ENCODE results near the gene SNAPC3. TPM values are rescaled to one million over a fixed set of nuclear protein-coding genes. Genes with fewer than 3 reads are reported as not detected.
"Not testable (repeated sequence)": the region's sequence is repeated elsewhere in the genome, so short reads cannot be mapped to it uniquely, and the experiment has no call there.

Gene SNAPC3
- total RNA-seq, 1 donor from 2014 or later: 30.6 TPM

DNA sequence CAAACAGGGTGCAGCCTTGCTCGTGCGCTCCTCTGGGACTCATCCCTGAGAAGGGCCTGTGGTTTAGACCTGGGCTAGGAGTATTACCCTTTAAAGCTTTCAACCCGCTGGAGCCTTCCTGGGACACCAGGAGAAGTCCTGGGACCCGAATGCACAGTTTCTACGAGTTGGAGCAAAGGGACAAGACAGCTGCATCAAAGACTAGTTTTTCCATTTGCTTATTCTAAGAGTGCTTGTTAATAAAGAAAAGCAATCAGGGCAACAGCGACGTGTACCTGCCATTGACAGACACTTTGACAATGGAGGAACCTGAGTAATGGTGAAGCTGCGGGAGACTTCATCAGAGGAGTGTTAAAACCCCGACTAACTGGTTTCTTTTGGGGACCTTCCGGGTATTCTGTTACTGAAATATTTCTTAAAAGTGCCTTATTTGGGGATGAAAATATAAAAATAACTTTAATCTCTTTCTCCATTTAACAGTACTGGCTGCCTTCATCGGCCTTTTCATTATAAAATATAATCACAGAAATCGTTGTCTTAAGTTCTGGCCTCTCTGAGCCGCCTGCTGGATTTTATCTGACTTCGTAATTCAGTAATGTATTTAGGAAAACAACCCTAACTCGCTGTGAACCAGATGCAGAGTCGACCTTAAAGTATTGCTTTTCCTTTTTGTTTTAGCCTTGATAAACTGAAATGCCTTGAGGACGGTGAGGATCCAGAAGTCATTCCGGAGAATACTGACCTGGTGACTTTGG, 732 bp downstream of the SNAPC3 start:
- DNase-seq (ENCODE audit: low read depth in 2 of 2): peak; percentile 35 to 51

DNA sequence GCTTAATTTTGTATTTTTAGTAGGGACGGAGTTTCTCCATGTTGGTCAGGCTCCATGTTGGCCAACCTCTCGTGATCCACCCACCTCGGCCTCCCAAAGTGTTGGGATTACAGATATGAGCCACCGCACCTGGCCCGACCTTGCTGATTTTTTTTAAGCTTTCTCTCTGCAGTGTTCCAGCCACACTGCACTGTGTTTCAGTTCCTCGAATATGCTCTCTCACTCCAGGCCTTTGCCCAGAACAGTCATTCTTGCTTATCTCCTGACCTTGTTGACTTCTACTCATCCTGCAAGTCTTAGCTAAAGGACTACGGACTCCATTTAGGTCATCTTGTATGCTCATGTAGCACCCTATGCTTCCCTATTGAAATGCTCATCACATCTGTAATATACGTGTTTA, 3.3 kb downstream of the SNAPC3 start:
- no peak for DNase-seq (ENCODE audit: low read depth in 2 of 2)

DNA sequence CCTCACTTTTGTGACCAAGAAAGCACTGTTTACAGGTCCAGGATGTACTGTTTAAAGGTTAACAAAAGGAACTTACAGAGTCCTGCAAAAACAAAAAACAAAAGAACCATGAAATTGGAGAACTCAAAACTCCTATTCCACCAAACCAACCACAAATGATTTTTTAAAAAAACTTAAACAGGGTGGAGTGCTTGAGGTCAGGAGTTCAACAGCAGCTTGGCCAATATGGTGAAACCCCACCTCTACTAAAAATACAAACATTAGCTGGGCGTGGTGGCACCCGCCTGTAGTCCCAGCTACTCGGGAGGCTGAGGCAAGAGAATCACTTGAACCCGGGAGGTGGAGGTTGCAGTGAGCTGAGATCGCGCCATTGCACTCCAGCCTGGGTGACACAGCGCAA, 5.0 kb downstream of the SNAPC3 start:
- not testable (repeated sequence) for DNase-seq (ENCODE audit: low read depth in 2 of 2)

DNA sequence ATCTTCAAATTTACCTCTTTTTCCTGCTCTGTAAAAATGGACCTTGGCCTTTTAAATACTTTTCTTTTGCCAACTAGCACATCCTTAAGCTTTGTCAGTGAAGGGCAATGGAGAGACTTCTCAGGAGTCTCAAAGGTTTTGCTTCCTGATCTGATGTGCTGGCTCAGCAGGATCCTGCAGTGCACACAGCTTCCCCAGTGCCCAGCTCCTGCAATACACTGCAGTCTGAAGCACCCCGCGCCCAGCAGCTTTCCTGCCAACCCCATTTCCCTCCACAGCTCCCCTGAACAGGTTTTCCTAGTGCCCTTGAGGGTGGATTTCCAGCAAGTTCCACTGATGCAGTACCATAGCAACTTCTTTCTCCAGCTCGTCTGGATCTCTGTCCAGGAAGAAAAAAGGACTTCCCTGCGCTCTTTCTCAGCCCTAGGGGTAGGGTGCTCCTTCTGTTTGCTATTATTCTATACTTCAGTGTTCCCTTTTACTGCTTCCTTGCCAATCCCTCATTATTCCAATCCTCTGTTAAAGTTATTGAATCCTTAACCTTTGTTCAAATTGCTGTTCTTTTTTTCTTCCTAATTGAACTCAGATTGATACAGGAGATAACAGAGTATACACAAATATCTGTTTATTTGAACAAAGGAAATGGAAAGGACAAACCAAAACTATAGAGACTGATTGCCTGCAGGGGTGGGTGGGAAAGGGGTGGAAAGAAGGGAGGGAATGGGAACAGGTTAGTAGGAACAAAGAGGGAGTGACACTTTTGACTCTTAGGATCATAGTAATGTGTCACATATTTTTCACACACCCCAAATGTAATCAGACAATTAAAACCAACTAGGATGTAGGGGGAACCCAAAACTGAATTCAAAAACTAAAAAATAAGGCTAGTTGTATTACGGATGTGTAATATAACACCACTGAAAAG, 8.5 kb downstream of the SNAPC3 start:
- peak in 1 of 2 donors; percentile 5 for DNase-seq (ENCODE audit: low read depth in 2 of 2)

DNA sequence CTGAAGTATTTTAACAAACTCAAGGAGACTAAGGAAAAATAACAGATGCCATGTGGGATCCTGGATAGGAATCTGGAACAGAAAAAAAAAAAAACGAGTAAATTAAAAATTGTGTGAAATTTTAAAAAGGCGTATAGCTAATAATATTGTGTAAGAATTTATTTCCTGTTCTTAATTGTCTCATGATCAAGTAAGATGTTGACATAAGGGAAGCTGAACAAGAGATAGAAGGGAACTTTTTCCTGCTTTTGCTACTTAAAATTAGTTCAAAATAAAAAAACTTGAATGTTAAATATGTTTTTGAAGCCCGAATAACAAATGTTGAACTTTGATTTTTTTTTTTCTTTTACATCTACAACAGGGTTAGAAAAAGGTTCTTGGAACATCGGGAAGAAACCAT, 10.5 kb downstream of the SNAPC3 start:
- no peak for DNase-seq (ENCODE audit: low read depth in 2 of 2)

DNA sequence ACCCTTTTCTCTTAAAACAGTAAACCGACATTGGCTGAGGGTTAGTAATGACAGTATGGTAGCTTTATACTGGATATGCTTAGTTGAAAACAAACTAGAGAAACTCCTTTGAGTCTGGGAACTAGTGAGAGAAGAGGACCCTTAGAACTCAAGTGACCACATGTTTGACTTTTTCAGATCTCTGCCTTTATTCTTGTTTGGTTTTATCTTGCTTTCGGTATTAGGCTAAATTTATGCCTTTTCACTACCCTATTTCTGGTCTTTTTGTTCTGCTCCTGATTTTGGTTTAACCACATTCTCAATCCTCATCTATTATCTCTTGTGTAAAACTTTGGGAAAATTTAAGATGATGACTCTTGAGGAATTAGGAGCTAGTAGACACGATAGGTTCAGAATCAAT, 11.0 kb downstream of the SNAPC3 start:
- DNase-seq (ENCODE audit: low read depth in 2 of 2): no peak

DNA sequence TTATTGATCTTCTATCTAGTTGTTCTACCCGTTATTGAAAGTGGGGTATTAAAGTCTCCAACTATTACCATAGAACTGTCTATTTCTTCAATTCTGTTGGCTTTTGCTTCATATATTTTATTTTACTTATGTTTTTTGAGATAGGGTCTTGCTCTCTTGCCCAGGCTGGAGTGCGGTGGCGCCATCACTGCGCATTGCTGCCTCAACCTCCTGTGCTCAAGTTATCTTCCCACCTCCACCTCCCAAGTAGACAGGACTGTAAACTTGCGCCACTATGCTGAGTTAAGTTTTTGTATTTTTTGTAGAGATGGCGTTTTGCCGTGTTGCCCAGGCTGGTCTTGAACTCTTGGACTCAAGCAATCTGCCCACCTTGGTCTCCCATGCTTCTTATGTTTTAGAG, 16.2 kb downstream of the SNAPC3 start:
- DNase-seq (ENCODE audit: low read depth in 2 of 2): no peak

DNA sequence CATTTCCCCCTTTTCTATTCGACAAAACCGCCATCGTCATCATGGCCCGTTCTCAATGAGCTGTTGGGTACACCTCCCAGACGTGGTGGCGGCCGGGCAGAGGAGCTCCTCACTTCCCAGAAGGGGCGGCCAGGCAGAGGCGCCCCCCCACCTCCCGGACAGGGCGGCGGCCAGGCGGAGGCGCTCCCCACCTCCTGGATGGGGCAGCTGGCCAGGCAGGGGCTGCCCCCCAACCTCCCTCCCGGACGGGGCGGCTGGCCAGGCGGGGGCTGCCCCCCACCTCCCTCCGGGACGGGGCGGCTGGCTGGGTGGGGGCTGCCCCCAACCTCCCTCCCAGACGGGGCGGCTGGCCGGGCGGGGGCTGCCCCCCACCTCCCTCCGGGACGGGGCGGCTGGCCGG, 19.2 kb downstream of the SNAPC3 start:
- not testable (repeated sequence) for DNase-seq (ENCODE audit: low read depth in 2 of 2)

DNA sequence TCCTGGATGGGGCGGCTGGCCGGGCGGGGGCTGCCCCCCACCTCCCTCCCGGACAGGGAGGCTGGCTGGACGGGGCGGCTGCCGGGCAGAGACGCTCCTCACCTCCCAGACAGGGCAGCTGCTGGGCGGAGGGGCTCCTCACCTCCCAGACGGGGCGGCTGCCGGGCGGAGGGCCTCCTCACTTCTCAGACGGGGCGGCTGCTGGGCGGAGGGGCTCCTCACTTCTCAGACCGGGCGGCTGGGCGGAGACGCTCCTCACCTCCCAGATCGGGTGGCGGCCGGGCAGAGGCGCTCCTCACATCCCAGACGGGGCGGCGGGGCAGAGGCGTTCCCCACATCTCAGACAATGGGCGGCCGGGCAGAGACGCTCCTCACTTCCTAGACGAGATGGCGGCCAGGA, 19.6 kb downstream of the SNAPC3 start:
- DNase-seq (ENCODE audit: low read depth in 2 of 2): not testable (repeated sequence)

DNA sequence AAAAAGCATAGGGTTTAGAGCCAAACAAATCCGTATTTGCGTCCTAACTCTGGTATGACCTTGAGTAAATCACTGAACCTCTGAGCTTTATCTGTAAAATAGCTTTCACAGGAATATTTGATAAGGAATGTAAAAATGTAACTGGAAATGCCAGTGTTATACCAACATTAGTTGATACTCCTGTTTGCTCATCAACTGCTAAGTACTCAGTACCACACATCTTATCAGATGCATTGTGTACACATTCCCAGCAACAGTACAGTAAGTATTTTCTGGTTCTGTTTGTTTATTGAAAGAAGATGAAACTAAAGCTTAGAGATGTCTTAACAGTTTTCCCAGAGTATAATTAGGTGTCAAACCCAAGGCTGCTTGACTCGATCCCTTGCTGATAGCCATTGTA, 21.5 kb downstream of the SNAPC3 start:
- DNase-seq (ENCODE audit: low read depth in 2 of 2): no peak

DNA sequence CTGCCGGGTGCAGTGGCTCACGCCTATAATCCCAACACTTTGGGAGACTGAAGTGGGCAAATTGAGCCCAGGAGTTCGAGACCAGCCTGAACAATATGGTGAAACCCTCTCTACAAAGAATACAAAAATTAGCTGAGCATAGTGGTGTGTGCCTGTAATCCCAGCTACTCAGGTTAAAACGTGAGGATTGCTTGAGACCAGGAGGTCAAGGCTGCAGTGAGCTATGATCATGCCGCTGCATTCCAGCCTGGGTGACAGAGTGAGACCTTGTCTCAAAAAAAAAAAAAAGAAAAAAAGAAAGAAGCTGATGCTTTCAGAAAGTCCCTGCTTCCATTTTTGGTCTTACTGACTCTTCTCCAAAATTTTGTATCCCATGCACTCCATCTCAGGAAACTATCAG, 31.3 kb downstream of the SNAPC3 start:
- DNase-seq (ENCODE audit: low read depth in 2 of 2): no peak

DNA sequence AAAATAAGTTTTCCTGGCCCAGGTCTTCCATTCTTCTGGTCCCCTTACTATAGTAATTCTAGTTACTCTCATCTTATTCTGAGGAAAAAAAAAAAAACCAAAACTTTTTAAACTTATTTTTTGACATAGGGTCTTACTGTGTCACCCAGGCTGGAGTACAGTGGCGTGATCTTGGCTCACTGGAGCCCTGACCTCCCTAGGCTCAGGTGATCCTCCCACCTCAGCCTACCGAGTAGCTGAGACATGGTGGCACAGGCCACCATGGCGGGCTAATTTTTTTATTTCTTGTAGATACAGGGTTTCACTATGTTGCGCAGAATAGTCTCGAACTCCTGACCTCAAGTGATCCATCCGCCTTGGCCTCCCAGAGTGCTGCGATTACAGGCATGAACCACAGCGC, 38.4 kb downstream of the SNAPC3 start:
- DNase-seq (ENCODE audit: low read depth in 2 of 2): no peak

DNA sequence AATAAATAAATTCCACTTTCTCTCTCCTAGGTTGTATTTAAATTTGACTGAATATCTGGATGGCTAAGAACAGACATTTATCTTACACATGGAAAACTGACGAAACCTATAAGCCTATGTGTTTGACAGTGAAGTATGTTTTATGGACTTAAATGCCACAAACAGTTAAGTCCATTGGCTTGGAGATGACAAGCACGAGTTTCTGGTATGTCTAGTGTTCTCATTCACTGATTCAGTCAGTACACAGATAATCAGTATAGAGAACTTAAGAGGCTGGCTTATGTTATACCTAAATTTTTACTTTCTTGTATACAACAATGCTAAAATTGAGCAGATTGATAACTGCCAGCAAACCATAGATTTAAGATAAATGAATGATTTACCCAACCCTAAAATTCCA, 38.9 kb downstream of the SNAPC3 start:
- DNase-seq (ENCODE audit: low read depth in 2 of 2): no peak

DNA sequence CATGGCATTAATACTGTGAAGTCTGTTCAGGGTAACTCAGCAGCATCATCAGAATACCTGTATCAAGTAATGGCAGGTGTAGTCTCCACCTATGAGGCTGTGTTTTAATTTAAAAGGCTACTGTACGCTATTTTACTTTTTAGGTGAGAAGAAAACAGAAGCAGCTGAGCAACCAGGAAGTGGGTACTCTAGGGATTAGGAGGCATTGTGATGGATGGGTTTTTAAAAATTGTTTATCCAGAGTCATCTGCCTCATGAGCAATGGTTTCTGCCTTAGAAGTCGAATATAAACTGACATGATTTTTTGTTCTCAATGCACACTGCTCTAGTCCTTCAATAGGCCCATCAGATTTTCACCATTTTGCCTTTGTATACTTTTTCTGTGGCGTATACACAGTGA, 45.5 kb downstream of the SNAPC3 start:
- DNase-seq (ENCODE audit: low read depth in 2 of 2): no peak

DNA sequence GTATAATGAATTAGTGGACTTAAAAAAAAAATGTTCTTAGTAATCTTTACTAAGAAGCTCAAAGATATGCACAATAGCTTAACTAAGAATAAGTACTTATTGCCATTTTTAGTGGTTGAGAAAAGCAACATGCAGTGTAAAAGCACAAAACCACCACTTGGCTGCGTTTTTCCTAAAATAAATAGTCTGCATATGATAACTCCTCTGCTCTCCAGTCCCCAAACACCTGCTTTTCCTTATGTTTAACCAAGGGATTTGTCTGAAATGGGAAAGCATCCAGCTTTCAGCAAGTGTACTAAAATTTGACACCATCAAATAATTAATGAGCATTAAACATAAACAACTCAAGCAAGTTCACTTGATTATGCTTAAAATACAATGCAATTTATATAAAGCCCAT, 46.7 kb downstream of the SNAPC3 start:
- no peak for DNase-seq (ENCODE audit: low read depth in 2 of 2)

DNA sequence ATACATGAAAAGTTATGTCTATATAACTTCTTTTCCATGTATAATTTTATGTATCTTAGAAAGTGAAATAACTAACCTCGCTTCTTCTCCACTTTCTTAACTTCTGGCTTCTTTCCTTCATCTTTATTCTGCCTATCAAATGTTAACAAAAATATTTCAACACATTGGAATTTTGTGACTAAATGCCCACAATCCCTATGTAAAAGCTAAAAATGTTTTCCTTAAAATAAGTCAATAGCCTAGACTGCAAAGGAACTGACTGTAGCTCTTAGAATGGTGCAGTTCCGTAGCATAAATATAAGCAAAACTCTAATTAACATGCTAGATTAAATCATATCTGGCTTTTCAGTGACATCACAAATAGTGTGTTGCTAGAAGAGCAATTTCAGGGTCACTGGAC, 47.2 kb downstream of the SNAPC3 start:
- DNase-seq (ENCODE audit: low read depth in 2 of 2): no peak

DNA sequence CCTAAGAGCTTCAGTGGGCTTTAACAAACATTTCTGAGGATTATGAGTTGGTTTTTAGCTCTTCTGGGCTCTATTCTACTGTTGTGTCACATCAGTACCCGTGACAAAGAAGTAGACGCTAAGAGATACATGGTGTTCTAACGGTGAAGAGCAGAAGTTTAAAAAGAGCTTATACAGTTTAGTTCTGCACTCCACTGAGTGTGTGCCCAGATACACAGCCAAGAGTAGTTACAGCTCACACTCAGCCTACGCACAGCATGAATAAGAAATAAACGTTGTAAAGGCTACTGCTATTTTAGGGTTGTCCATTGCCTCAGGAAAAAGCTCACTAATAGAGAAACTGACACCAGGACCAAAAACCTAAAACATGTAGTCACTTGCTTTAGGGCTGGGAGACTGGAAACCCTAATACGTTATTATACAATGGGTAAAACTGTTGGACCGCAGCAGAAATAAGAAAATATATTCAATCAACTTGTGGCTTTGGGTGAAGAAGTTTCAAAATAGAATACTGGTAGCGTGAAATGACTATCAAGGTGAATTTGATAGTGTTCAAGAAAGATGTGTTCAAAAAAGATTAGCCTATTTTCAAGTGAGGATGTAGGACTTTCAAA, 53.4 kb downstream of the SNAPC3 start:
- no peak for DNase-seq (ENCODE audit: low read depth in 2 of 2)

DNA sequence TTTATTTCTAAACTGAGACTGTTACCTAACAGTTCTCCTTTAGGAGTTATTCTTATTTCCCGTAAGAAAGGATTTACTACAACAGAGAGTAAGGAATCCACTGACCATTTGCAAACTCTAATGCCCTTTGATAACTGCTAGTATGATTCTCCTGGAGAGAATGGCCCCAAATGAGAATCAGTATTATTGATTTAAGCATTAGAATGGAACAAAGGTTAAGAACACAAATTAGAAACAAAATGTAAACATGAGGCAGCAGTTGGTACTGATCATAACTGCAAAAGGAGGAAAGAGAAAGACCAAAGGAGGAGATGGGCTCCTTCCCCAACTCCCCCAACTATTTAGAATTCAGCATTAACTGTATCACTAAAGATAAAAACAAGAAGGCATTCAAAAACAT, 57.4 kb downstream of the SNAPC3 start:
- DNase-seq (ENCODE audit: low read depth in 2 of 2): no peak

DNA sequence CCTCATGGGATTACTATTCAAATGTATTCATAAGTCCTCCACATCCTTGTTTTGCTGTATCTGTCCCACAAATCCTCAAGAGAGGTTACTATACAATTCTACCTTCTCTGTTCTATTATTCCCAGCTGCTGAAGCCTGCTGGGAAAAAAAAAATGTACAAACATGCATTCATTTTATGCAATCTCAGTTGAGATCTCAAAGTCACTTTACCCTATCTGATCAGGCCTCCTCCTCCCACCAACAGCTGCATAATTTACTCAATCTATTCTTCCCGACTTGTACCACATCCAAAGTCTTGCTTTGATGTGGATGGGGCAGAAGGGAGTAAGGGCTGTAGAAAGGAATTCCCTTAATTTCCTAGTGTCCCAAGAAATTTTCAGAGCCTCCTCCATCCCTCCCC, 59.5 kb downstream of the SNAPC3 start:
- DNase-seq (ENCODE audit: low read depth in 2 of 2): no peak

DNA sequence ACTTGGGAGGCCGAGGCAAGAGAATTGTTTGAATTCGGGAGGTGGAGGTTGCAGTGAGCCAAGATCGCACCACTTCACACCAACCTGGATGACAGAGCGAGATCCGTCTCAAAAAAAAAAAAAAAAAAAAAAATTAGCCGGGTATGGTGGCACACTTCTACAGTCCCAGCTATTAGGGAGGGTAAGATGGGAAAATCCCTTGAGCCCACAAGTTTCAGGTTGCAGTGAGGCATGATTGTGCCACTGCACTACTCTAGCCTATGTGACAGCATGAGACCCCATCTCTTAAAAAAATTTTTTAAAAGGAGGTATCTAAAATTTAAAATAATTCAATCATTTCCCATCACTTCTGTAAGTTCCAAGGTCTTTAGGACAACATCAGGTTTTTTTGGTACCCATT, 62.1 kb downstream of the SNAPC3 start:
- no peak for DNase-seq (ENCODE audit: low read depth in 2 of 2)

DNA sequence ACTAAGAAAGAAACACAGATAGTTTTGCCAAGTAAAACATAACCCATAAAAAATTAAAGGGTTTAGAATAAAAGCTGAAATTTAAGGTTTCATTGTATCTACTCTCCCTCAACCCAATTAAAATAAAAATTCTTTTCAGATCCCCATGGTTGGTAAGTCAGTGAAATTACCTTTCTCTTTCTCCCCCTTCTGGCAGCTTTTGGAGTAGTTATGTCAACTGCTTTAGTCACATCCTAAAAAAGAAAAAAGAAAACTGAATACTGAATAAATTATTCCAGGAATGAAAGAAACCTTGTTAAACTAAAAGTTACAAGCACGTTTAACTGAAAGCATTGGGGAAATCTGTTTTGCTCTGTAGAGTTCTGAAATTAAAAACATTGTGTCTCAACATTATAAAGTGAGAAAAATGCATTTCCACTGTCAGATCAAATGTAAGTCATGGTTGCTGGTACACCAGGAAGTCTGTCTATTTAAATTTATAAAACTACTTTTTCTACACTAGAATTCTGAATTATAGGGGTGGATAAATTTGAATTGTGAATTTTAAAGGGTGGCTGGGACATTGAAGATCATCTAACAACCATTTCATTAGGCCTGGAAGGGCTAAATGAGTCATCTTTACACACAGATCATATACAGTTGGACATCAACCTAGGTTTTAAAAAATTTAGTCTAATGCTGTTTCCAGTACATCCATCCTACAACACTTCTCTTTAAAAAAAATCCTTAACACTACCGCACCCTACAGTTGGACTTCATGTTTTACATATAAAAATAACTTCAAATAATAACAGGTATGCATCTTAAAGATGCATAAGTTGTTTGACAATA, 63.4 kb downstream of the SNAPC3 start:
- peak; percentile 22 to 51 for DNase-seq (ENCODE audit: low read depth in 2 of 2)

DNA sequence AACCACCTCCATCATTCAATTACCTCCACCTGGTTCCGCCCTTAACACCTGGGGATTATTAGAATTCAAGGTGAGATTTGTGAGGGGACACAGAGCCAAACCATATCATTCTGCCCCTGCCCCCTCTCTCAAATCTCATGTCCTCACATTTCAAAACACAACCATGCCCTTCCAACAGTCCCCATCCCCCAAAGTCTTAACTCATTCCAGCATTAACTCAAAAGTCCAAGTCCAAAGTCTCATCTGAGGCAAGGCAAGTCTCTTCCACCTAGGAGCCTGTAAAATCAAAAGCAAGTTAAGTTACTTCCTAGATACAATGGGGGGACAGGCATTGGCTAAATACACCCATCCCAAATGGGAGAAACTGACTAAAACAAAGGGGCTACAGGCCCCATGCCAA, 69.3 kb downstream of the SNAPC3 start:
- no peak for DNase-seq (ENCODE audit: low read depth in 2 of 2)

All from lung microvascular endothelial cell (primary cell).